Measurements from ENCODE around the gene YTHDC2. TPM values are rescaled to one million over a fixed set of nuclear protein-coding genes. Genes with fewer than 3 reads are reported as not detected.

Gene YTHDC2
- total RNA-seq, result 15.6 TPM
- long read RNA-seq, full-length matches to known transcripts, result 2 of 21 reads
- long read RNA-seq, partial matches to known transcripts, result 12 of 21 reads
- long read RNA-seq, other reads (novel, unspliced or antisense), result 7 of 21 reads

- intact Hi-C loops (cut with DNase I), result loop anchor here (2.0 to 5.0 kb wide), 5 partner anchors 135 to 516 kb away; no protein-coding TSS in a partner anchor
Observed at GRCh38 chr5:113513384-113514288, at the start of gene YTHDC2. Gene YTHDC2, plus strand, starts transcription at chr5:113513694. Its CDS starts 202 bp downstream, at chr5:113513896.

GRCh38 chr5:113474100-113474728, 39.3 kb upstream of the YTHDC2 start:
- intact Hi-C loops (cut with DNase I), result no loop called here
- no peak for DNase-seq (ENCODE audit: low spot score)

More at GRCh38 chr5:113513384-113514288, at the start of gene YTHDC2:
- peak; percentile 94 for DNase-seq (ENCODE audit: low spot score)

- DNase-seq (ENCODE audit: low spot score), result no peak
Observed at GRCh38 chr5:113478691-113479090, 34.8 kb upstream of the YTHDC2 start.

GRCh38 chr5:113480243-113480642, 33.3 kb upstream of the YTHDC2 start:
- no peak for DNase-seq (ENCODE audit: low spot score)
- intact Hi-C loops (cut with DNase I), result no loop called here

More at GRCh38 chr5:113478691-113479090, 34.8 kb upstream of the YTHDC2 start:
- intact Hi-C loops (cut with DNase I), result no loop called here

GRCh38 chr5:113487416-113487780, 26.1 kb upstream of the YTHDC2 start:
- no peak for DNase-seq (ENCODE audit: low spot score)
- intact Hi-C loops (cut with DNase I), result loop anchor here (5.0 kb wide), 1 partner anchor 110 kb away; no protein-coding TSS in a partner anchor

- intact Hi-C loops (cut with DNase I), result loop anchor here (5.0 kb wide), 1 partner anchor 111 kb away; no protein-coding TSS in a partner anchor
- DNase-seq (ENCODE audit: low spot score), result peak; percentile 83
Observed at GRCh38 chr5:113487781-113488644, 25.5 kb upstream of the YTHDC2 start, which contains the start of gene MCC. Gene MCC, minus strand, starts transcription at chr5:113488453.

- DNase-seq (ENCODE audit: low spot score), result no peak
Observed at GRCh38 chr5:113488645-113489184, 24.8 kb upstream of the YTHDC2 start.

GRCh38 chr5:113489299-113489698, 24.2 kb upstream of the YTHDC2 start:
- intact Hi-C loops (cut with DNase I), result loop anchor here (5.0 kb wide), 1 partner anchor 112 kb away; no protein-coding TSS in a partner anchor
- no peak for DNase-seq (ENCODE audit: low spot score)

More at GRCh38 chr5:113488645-113489184, 24.8 kb upstream of the YTHDC2 start:
- intact Hi-C loops (cut with DNase I), result loop anchor here (5.0 kb wide), 1 partner anchor 111 kb away; no protein-coding TSS in a partner anchor

- no peak for DNase-seq (ENCODE audit: low spot score)
- intact Hi-C loops (cut with DNase I), result no loop called here
Observed at GRCh38 chr5:113490317-113490716, 23.2 kb upstream of the YTHDC2 start.

GRCh38 chr5:113491022-113491421, 22.5 kb upstream of the YTHDC2 start:
- intact Hi-C loops (cut with DNase I), result no loop called here
- DNase-seq (ENCODE audit: low spot score), result no peak

GRCh38 chr5:113493446-113493845, 20.0 kb upstream of the YTHDC2 start:
- intact Hi-C loops (cut with DNase I), result no loop called here

GRCh38 chr5:113495422-113495841, 18.1 kb upstream of the YTHDC2 start:
- intact Hi-C loops (cut with DNase I), result no loop called here
- DNase-seq (ENCODE audit: low spot score), result no peak

More at GRCh38 chr5:113493446-113493845, 20.0 kb upstream of the YTHDC2 start:
- DNase-seq (ENCODE audit: low spot score), result no peak

- DNase-seq (ENCODE audit: low spot score), result no peak
- intact Hi-C loops (cut with DNase I), result no loop called here
Observed at GRCh38 chr5:113502073-113502472, 11.4 kb upstream of the YTHDC2 start.

- intact Hi-C loops (cut with DNase I), result no loop called here
- no peak for DNase-seq (ENCODE audit: low spot score)
Observed at GRCh38 chr5:113503146-113503545, 10.3 kb upstream of the YTHDC2 start.

- no peak for DNase-seq (ENCODE audit: low spot score)
Observed at GRCh38 chr5:113505181-113505580, 8.3 kb upstream of the YTHDC2 start.

GRCh38 chr5:113507601-113508000, 5.9 kb upstream of the YTHDC2 start:
- intact Hi-C loops (cut with DNase I), result no loop called here
- DNase-seq (ENCODE audit: low spot score), result no peak

More at GRCh38 chr5:113505181-113505580, 8.3 kb upstream of the YTHDC2 start:
- intact Hi-C loops (cut with DNase I), result no loop called here

GRCh38 chr5:113508756-113509155, 4.7 kb upstream of the YTHDC2 start:
- no peak for DNase-seq (ENCODE audit: low spot score)
- intact Hi-C loops (cut with DNase I), result no loop called here

GRCh38 chr5:113510836-113511451, 2.5 kb upstream of the YTHDC2 start:
- intact Hi-C loops (cut with DNase I), result loop anchor here (5.0 kb wide), 3 partner anchors 309 to 514 kb away; no protein-coding TSS in a partner anchor
- DNase-seq (ENCODE audit: low spot score), result no peak
